ENCODE results near the gene C2orf49.
A peak's percentile ranks its signal among the peaks of the same experiment; 100 is the strongest.

Gene C2orf49

DNA sequence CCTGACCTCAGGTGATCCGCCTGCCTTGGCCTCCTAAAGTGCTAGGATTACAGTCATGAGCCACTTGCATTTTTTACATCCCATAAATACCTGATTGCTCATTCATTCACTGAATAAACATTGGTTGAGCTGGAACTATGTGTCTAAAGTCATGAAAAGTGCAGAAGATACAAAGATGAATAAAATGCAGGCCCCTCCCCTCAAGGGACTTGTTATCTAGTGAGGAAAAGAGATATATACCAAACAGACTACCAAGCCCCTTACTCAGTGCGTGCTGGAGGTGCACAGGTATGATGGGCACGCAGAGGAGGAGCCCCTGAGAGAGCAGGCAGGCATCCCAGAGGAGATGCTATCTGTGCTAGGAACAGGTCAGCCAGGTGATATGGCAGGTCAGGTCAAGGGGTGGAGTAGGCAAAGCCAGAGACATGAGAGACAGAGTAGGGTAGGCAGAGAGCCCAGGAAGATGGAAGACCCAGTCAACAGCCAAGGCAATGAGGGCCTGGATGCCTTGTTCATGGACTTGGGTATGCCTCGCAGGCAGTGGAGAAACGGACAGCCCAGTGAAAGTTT, 53.8 kb downstream of the C2orf49 start:
- DNase-seq: no peak
- H3K4me1 Mint-ChIP-seq: no peaks in the 10 kb centered on the region
- H3K36me3 Mint-ChIP-seq: no peaks in the 10 kb centered on the region
- no peak overlapping the region for H3K27ac Mint-ChIP-seq
- H3K9me3 Mint-ChIP-seq: peaks cover 0 to 3% of the 10 kb centered on the region in 2 donors
- ATAC-seq (replicated peaks): no peak
- H3K4me3 Mint-ChIP-seq: no peak overlapping the region
- H3K27me3 Mint-ChIP-seq: peaks cover 29 to 35% of the 10 kb centered on the region in 2 donors

DNA sequence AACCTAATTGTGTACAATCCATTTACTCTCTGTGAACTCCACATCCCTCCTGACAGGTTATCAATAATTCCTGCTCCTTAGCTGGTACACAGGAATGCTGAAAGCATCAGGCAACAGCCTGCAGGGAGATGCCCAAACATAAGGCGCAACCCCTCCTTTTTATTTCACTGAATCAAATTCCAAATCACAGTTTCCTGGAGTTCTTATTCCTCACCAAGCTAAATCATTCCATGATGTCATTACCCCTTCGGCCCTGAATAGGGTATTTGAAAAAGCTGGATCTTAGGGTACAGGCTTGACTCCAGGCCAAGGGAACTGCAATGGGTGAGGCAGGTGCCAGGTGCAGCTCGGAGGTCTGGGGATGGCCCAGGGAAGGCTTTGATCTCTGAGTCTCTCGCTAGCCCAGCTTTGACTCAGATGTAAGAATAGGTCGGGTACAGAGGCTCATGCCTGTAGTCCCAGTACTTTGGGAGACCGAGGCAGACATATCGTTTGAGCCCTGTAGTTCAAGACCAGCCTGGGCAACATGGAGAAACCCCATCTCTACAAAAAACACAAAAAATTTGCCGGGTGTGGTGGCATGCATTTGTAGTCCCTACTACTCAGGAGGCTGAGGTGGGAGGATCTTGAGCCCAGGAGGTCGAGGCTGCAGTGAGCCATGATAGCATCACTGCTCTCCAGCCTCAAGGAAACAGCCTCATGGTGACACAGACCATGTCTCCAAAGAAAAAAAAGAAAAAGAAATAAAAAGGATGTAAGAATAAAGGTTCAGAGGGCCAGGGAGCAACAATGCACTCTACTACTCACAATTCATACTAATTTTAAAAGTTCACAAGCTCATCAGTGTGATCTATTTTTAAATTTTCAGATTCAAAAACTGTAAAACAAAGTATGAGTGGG, 54.7 kb downstream of the C2orf49 start:
- H3K27me3 Mint-ChIP-seq: peaks cover 35 to 40% of the 10 kb centered on the region in 2 donors
- H3K4me1 Mint-ChIP-seq: no peaks in the 10 kb centered on the region
- no peaks in the 10 kb centered on the region for H3K36me3 Mint-ChIP-seq
- H3K4me3 Mint-ChIP-seq: no peak overlapping the region
- no peak for DNase-seq
- no peak overlapping the region for H3K27ac Mint-ChIP-seq
- ATAC-seq (replicated peaks): no peak
- H3K9me3 Mint-ChIP-seq: peaks cover 0 to 3% of the 10 kb centered on the region in 2 donors

DNA sequence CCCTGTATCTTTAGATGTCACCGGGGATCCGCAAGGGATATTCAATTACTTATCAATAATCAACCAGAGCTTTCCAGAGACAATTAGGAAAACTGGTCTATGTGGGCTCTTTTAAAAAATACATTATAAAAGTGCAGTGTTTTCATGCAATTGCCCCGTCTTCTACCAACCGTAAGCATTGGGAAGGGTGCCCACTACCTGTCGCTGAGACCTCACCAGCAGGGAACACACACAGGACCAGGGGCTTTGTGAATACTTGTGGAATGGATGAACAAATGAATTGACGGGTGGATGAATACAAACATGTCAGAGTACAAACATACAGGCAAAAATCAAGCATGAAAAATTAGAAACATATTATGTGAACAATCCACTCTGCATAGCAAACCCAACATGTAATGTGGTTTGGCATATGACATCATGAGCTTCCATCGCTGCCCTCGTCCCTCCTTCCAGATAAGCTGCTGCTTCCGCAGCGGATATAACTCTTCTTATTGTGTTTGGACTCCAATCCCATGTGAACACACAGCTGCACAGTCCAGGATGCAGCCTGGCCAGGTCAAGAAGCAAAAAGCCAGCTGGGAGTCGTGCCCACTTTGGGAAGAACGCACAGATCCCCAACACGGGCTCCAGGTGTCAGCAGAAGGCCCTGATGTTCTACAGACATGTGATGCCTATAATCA, 56.2 kb downstream of the C2orf49 start:
- Mint-ChIP-seq H3K4me3 (no peak overlapping the region), H3K27me3 (peaks cover 36 to 42% of the 10 kb centered on the region in 2 donors), H3K27ac (no peak overlapping the region), H3K9me3 (no peaks in the 10 kb centered on the region), H3K36me3 (no peaks in the 10 kb centered on the region), H3K4me1 (peaks cover 0 to 5% of the 10 kb centered on the region in 2 donors)
- DNase-seq: no peak
- ATAC-seq (replicated peaks): no peak

DNA sequence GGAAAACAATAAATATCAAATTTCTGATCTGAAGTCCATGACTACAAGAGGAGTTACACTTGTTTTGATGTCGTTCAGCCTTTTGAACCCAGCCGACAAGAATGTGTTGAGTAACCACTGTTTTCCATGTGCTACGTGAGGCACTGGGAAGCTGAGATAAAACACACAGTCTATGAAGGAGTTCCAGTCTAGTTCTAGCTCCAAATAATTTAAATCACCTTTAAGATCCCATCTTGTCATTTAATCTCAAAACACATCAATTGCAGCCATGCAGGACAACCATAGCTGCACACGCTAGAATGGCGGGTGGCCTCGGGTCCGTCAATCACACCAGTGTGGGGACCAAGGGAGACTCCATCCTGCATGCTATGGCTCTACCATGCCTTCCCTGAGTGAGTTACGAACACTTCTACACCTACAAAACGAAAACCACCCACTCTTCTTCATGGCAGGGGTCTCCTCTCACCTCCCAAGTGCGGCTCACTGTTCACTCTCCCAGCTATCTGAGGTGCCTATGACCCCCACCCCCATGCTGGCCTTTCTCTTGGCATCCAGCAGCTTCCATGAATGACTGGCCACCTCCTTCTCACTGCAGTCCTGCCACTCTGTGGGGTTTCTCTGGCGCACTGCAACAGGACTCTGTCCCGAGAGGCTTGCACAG, 57.7 kb downstream of the C2orf49 start:
- DNase-seq (no peak), ATAC-seq (replicated peaks) (no peak)
- Mint-ChIP-seq H3K27me3 (peaks cover 48 to 55% of the 10 kb centered on the region in 2 donors), H3K9me3 (no peaks in the 10 kb centered on the region), H3K4me1 (peaks cover 3 to 10% of the 10 kb centered on the region in 2 donors), H3K27ac (no peak overlapping the region), H3K4me3 (no peak overlapping the region), H3K36me3 (no peaks in the 10 kb centered on the region)

DNA sequence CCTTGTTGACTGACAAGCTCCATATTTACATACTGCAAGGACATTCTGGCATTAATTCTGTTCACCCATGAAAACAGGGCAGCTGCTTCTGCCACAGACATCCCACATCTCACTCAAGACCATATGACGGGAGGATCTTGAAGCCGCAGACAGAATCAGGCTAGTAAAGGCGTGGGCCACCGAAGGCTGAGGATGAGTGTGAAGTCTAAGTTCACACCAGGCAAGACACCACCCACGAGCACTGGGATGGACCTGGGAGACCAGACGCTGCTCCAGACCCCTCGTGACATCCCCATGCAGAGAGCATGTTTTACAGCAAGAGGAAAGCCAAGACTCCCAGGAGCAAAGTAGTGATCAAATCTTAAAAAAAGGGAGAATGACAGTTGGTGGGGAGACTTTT, 58.4 kb downstream of the C2orf49 start:
- no peaks in the 10 kb centered on the region for H3K36me3 Mint-ChIP-seq
- no peaks in the 10 kb centered on the region for H3K9me3 Mint-ChIP-seq
- peaks cover 3 to 10% of the 10 kb centered on the region in 2 donors for H3K4me1 Mint-ChIP-seq
- H3K27ac Mint-ChIP-seq: no peak overlapping the region
- H3K4me3 Mint-ChIP-seq: no peak overlapping the region
- H3K27me3 Mint-ChIP-seq: peaks cover 51 to 61% of the 10 kb centered on the region in 2 donors
- no peak for DNase-seq
- no peak for ATAC-seq (replicated peaks)

DNA sequence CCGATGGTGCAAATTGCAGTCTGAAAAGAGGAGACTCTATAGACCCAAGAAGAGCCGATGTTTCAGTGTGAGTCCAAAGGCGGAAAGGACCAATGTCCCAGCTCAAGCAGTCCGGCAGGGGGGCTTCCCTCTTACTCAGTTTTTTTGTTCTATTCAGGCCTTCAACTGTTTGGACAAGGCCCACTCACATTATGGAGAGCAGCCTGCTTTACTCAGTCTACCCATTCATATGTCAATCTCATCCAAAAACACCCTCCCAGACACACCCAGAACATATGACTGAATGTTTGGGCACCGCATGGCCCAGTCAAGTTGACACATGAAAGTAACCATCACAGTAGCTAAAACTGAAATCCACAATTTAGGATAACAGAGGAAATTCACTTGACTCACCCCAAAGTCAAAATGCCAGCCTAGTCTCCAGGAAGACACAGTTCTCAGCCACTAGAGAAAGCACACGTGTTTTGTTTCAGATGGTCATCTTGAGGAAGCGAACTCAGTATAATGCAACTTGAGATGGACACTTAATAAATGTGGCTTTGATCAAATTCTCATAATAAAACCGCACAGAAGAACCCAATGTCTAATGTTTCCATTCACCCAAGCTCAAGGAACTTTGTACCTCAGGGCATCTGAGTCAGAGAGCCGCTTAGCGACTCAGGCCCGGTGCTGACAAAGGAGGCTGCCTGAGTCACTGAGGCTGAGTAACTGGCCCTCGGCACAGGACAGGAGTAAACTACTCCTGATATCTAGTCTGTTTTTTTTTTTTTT, 59.1 kb downstream of the C2orf49 start:
- Mint-ChIP-seq H3K27ac (no peak overlapping the region), H3K9me3 (no peaks in the 10 kb centered on the region), H3K36me3 (no peaks in the 10 kb centered on the region), H3K4me1 (peaks cover 3 to 10% of the 10 kb centered on the region in 2 donors), H3K27me3 (peaks cover 51 to 65% of the 10 kb centered on the region in 2 donors), H3K4me3 (no peak overlapping the region)
- ATAC-seq (replicated peaks) (no peak), DNase-seq (no peak)

DNA sequence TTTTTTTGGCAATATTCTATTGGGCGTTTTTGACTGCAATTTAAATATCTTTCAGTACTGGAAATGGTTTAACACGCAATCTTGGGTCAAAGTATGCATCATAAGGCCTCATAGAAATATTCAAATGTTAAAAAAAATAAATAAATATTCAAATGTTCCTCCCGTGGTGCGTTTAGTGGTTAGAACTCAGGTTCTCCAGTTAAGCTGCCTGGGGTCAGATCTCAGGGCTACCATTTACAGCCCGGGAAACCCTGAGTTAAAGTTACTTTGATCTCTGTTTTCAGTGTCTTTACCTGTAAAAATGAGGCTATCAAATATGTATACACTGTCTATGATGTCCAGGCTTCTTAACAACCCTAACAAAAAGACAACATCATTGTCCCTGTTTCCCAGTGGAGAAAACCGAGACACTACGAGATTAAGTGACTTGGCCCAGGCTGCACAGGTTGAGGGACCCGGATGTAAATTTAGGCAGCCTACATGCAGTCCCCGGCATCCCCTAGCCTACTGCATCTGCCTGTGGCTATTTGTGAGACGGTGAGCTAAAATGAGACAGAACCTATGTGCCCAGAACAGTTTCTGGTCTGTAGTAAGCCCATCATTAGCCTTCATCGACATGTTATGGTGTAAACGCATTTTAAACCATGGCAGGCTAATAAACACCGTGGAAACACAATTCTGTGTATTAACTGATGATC, 59.8 kb downstream of the C2orf49 start:
- H3K27ac Mint-ChIP-seq: no peak overlapping the region
- H3K4me3 Mint-ChIP-seq: no peak overlapping the region
- H3K4me1 Mint-ChIP-seq: peaks cover 3 to 10% of the 10 kb centered on the region in 2 donors
- H3K36me3 Mint-ChIP-seq: no peaks in the 10 kb centered on the region
- ATAC-seq (replicated peaks) (no peak), DNase-seq (no peak)
- H3K27me3 Mint-ChIP-seq: peaks cover 51 to 65% of the 10 kb centered on the region in 2 donors
- no peaks in the 10 kb centered on the region for H3K9me3 Mint-ChIP-seq

DNA sequence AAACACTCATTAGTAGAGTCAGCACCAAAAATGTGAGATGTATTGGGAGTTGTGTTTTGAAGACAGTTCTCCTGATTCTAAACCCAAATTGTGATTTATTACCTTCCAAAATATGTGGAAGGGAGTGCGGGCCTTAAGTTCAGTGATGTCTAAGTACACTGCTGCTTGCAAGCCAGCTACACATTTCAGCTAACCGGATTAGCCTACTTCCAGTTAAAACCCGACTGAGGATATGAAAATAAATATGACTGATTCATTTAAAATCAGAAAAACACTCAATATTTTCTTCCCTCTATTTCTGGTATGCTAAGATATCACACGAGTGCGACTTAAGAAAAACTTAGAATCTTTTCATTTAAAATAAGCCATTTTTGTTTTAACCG, 60.6 kb downstream of the C2orf49 start:
- Mint-ChIP-seq H3K4me3 (peak overlapping the region; percentile 77 to 85), H3K27me3 (peaks cover 46 to 66% of the 10 kb centered on the region in 2 donors), H3K27ac (no peak overlapping the region), H3K9me3 (no peaks in the 10 kb centered on the region), H3K36me3 (no peaks in the 10 kb centered on the region), H3K4me1 (peaks cover 3 to 10% of the 10 kb centered on the region in 2 donors)
- ATAC-seq (replicated peaks) (no peak), DNase-seq (no peak)

DNA sequence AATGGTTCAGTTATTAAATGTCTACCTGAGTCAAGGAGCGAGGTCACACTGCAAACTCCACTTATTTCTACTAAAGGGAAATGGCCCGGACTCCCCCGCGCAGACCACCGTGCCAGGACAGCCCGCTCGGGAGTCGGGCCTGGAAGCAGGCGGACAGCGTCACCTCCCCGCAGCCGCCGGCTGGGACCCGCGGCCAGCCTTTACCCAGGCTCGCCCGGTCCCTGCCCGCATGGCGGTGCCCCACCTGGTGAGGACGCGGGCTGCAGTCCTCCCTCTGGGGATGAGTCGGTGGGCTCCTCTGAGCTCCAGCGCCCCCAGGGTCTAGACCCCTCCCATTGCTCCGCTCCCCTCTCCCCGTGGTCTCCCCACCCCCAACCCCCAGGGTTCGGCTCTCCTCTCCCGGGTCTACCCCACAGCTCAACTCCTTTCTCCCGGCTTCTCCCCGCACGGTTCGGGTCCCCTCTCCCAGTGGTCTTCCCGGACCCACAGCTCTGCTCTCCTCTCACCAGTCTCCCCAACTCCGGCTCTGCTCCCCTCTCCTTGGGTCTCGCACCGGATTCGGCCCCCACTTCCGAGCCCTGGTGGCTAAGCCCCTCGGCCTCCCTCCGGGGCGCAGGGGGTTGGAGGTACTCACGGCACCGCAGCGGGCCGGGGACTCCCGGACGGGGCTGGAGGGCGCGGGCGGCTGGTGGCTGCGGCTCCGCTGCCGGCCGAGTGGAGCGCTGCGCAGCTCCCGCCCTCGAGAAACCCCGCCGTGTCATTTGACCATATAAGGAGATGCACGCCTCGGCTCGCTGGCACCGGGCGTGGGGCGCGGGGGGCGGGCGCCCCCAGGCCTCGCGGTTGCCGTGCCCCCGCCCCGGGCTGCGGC, 61.2 kb downstream of the C2orf49 start, which contains the start of gene FHL2:
Gene FHL2 (minus strand): TSS at position 716 of the 871 bp plus-strand sequence. CDS start 12,535 bp downstream, outside the sequence.
- H3K27me3 Mint-ChIP-seq: peaks cover 46 to 70% of the 10 kb centered on the region in 2 donors

More for the DNA sequence above, 61.2 kb downstream of the C2orf49 start, which contains the start of gene FHL2:
- peaks cover 3 to 10% of the 10 kb centered on the region in 2 donors for H3K4me1 Mint-ChIP-seq
- no peaks in the 10 kb centered on the region for H3K36me3 Mint-ChIP-seq
- H3K27ac Mint-ChIP-seq: peak within 1 kb of the TSS; percentile 51
- no peaks in the 10 kb centered on the region for H3K9me3 Mint-ChIP-seq
- H3K4me3 Mint-ChIP-seq: peak within 1 kb of the TSS; percentile 79 to 85
- DNase-seq (peak; percentile 55), ATAC-seq (replicated peaks) (peak; percentile 99)

All from stimulated activated naive B cell treated with anti-CD40 and anti-IgM and Interleukin-4, amounts not matched to agents 10 μg/mL and 1 μg/mL and 100 μg/mL, for 72 hours (primary cell).